Mesothelial cell of epicardium (in vitro differentiated cells): ENCODE data around the gene FAM193A. TPM values are rescaled to one million over a fixed set of nuclear protein-coding genes. Genes with fewer than 3 reads are reported as not detected.
"Not testable (repeated sequence)": the region's sequence is repeated elsewhere in the genome, so short reads cannot be mapped to it uniquely, and the experiment has no call there.

Experiments
- DNase-seq, 2 experiments: peaks; one replicate each; pipeline ENCODE4 v3.0.0; 2021; ENCODE audit warnings: low spot score in 2 of 2; ENCODE audit not compliant: unreplicated experiment in 2 of 2
- H3K27ac Mint-ChIP-seq: 2 replicates; pipeline ENCODE4 v1.8.0; 2021; ENCODE audit warnings: mixed read lengths
- H3K27me3 Mint-ChIP-seq: 2 replicates; pipeline ENCODE4 v1.8.0; 2021; ENCODE audit warnings: low read depth, mixed read lengths
- H3K36me3 Mint-ChIP-seq: 2 replicates; pipeline ENCODE4 v1.8.0; 2021; ENCODE audit warnings: mixed read lengths
- H3K4me1 Mint-ChIP-seq: 2 replicates; pipeline ENCODE4 v1.8.0; 2021; ENCODE audit warnings: mixed read lengths
- H3K4me3 Mint-ChIP-seq: 2 replicates; pipeline ENCODE4 v1.8.0; 2021; ENCODE audit warnings: mild to moderate bottlenecking, moderate library complexity, mixed read lengths
- H3K9me3 Mint-ChIP-seq: 2 replicates; pipeline ENCODE4 v1.8.0; 2021; ENCODE audit warnings: mixed read lengths
- total RNA-seq: library from RNA; stranded (reverse); gene quantifications from 3 replicates; pipeline ENCODE4 v1.2.1, GENCODE V29; 2021
- TF ChIP-seq, protein P1 (sequence below): fragments of 200-600 bp; sonication (generic); IDR thresholded peaks from one replicate; pipeline ENCODE4 v1.5.0; 2021; ENCODE audit warnings: antibody characterized with exemption; ENCODE audit not compliant: unreplicated experiment

Gene FAM193A
- total RNA-seq, 1 donor from 2014 or later: 48.1 TPM

- Mint-ChIP-seq H3K4me1 (no peaks in the 10 kb centered on the region), H3K9me3 (no peaks in the 10 kb centered on the region), H3K36me3 (no peaks in the 10 kb centered on the region), H3K4me3 (no peak overlapping the region), H3K27me3 (no peaks in the 10 kb centered on the region), H3K27ac (no peak overlapping the region)
- TF ChIP-seq, protein P1, sequence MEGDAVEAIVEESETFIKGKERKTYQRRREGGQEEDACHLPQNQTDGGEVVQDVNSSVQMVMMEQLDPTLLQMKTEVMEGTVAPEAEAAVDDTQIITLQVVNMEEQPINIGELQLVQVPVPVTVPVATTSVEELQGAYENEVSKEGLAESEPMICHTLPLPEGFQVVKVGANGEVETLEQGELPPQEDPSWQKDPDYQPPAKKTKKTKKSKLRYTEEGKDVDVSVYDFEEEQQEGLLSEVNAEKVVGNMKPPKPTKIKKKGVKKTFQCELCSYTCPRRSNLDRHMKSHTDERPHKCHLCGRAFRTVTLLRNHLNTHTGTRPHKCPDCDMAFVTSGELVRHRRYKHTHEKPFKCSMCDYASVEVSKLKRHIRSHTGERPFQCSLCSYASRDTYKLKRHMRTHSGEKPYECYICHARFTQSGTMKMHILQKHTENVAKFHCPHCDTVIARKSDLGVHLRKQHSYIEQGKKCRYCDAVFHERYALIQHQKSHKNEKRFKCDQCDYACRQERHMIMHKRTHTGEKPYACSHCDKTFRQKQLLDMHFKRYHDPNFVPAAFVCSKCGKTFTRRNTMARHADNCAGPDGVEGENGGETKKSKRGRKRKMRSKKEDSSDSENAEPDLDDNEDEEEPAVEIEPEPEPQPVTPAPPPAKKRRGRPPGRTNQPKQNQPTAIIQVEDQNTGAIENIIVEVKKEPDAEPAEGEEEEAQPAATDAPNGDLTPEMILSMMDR: no peak
- no peak for DNase-seq
These were observed 224.8 kb downstream of the FAM193A start for GRCh38 chr4:2761035-2761923.

GRCh38 chr4:2762048-2762447 lies 225.6 kb downstream of the FAM193A start:
- Mint-ChIP-seq H3K27me3 (no peaks in the 10 kb centered on the region), H3K36me3 (no peaks in the 10 kb centered on the region), H3K27ac (no peak overlapping the region), H3K9me3 (peaks cover 4% of the 10 kb centered on the region), H3K4me3 (no peak overlapping the region), H3K4me1 (no peaks in the 10 kb centered on the region)
- DNase-seq: no peak
- TF ChIP-seq, protein P1: no peak

DNA sequence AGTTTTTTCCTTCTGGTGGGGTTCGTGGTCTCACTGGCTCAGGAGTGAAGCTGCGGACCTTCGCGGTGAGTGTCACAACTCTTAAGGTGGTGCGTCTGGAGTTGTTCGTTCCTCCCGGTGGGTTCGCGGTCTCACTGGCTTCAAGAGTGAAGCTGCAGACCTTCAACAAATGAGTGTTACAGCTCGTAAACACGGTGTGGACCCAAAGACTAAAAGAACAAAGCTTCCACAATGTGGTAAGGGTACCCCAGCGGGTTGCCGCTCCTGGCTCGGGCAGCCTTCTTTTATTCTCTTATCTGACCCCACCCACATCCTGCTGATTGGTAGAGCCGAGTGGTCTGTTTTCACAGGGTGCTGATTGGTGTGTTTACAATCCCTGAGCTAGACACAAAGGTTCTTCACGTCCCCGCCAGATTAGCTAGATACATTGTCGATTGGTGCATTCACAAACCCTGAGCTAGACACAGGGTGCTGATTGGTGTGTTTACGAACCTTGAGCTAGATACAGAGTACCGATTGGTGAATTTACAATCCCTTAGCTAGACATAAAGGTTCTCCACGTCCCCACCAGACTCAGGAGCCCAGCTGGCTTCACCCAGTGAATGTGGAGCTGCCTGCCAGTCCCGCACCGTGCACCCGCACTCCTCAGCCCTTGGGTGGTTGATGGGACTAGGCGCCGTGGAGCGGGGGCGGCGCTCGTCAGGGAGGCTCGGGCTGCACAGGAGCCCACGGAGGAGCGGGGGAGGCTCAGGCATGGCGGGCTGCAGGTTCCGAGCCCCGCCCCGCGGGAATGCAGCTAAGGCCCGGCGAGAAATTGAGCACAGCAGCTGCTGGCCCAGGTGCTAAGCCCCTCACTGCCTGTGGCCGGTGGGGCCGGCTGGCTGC lies 226.3 kb downstream of the FAM193A start:
- not testable (repeated sequence) for H3K27me3 Mint-ChIP-seq, H3K4me3 Mint-ChIP-seq, H3K27ac Mint-ChIP-seq, DNase-seq, H3K9me3 Mint-ChIP-seq, H3K36me3 Mint-ChIP-seq, H3K4me1 Mint-ChIP-seq

DNA sequence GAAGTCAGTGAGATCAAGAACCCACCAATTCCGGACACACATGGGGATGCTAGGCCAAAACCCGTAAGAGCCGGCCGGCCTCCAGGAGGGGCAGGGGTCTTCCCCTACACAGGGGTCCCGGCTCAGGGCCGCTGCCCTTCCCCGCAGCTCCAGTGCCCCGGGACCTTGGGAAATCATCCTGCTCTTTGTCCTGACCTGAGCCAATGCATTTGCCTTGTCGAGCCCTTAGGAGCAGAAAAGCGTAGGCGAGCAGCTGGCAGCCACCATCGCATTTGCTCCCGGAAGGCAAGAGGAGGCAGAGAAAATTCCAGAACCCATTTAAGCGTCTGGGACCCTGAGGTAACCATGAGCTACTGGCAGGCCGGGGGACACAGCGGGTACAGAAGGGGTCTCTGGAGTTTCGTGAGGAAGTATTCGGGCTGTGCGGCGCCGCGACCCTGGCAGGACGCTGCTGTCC lies 227.1 kb downstream of the FAM193A start:
- H3K9me3 Mint-ChIP-seq: peaks cover 4% of the 10 kb centered on the region
- TF ChIP-seq, protein P1: no peak
- H3K27me3 Mint-ChIP-seq: no peaks in the 10 kb centered on the region
- H3K36me3 Mint-ChIP-seq: no peaks in the 10 kb centered on the region
- no peak overlapping the region for H3K27ac Mint-ChIP-seq
- no peaks in the 10 kb centered on the region for H3K4me1 Mint-ChIP-seq
- no peak for DNase-seq
- peak overlapping the region; percentile 40 for H3K4me3 Mint-ChIP-seq

- no peak for DNase-seq
- no peak overlapping the region for H3K4me3 Mint-ChIP-seq
- TF ChIP-seq, protein P1: no peak
- peaks cover 8% of the 10 kb centered on the region for H3K9me3 Mint-ChIP-seq
- H3K27ac Mint-ChIP-seq: no peak overlapping the region
- H3K4me1 Mint-ChIP-seq: peaks cover 2% of the 10 kb centered on the region
- no peaks in the 10 kb centered on the region for H3K36me3 Mint-ChIP-seq
- no peaks in the 10 kb centered on the region for H3K27me3 Mint-ChIP-seq
These were observed 229.5 kb downstream of the FAM193A start for GRCh38 chr4:2765832-2766526.
